ENCODE results near the gene NFKBIL1. TPM values are rescaled to one million over a fixed set of nuclear protein-coding genes. Genes with fewer than 3 reads are reported as not detected.

The NFKBIL1 gene
- total and polyA plus RNA-seq, 10 of the 15 experiments (the other 5 are each of a cell fraction or from before 2014, with no cell fraction given): 0.19 to 15.1 (median 7.0) TPM

- TF ChIP-seq MEF2A (IDR thresholded peaks at IDR 0.05; ENCODE audit: insufficient read depth, low read depth, low read length) (no peak; the same call in 1 of the 2 replicates), SRF (IDR thresholded peaks at IDR 0.05; ENCODE audit: low read depth in 2 of 2, low read length in 2 of 2) (peak in 1 of 2 experiments; percentile 73; a peak in 1 of 4 replicates), ZBTB11 (CRISPR knock-in tag; IDR thresholded peaks at IDR 0.05) (no peak; the same call in 1 of the 2 replicates), SUPT20H (IDR thresholded peaks at IDR 0.05; ENCODE audit: borderline replicate concordance, control insufficient read depth, low read depth, low read length) (no peak), KAT2A (conservative IDR thresholded peaks at IDR 0.05; ENCODE audit: control insufficient read depth, low read depth, low read length) (no peak; the same call in 1 of the 2 replicates), BCL11A (IDR thresholded peaks at IDR 0.05; ENCODE audit: low read depth, low read length) (no peak), MTA3 (IDR thresholded peaks at IDR 0.05; ENCODE audit: borderline replicate concordance, low read length) (no peak), EZH2 (IDR thresholded peaks at IDR 0.05; ENCODE audit: borderline replicate concordance, control insufficient read depth, low read depth, low read length) (no peak), TCF7 (IDR thresholded peaks at IDR 0.05; ENCODE audit: borderline replicate concordance) (no peak), RCOR1 (conservative IDR thresholded peaks at IDR 0.05; ENCODE audit: low read depth, low read length) (peak; percentile 55; the same call in 1 of the 2 replicates), RFX5 (IDR thresholded peaks at IDR 0.05; ENCODE audit: low read depth, low read length) (no peak), NRF1 (conservative IDR thresholded peaks at IDR 0.05; ENCODE audit: low read depth, low read length) (peak; percentile 79), RAD21 (IDR thresholded peaks at IDR 0.05; ENCODE audit: insufficient read depth, low read depth, low read length) (no peak), EED (IDR thresholded peaks at IDR 0.05; ENCODE audit: low read depth) (0 out of 2 replicates have a peak, but pooled peaks have one; percentile 24), YY1 (IDR thresholded peaks at IDR 0.05; ENCODE audit: low read depth, low read length) (peak; percentile 95), MAX (IDR thresholded peaks at IDR 0.05; ENCODE audit: low read depth, low read length) (peak; percentile 91), HCFC1 (IDR thresholded peaks at IDR 0.05; ENCODE audit: low read length) (0 out of 2 replicates have a peak, but pooled peaks have one; percentile 46), MYC (IDR thresholded peaks at IDR 0.05; ENCODE audit: insufficient read depth, insufficient read length, insufficient replicate concordance, low read length, severe bottlenecking) (peak; percentile 94), CEBPB (IDR thresholded peaks at IDR 0.05; ENCODE audit: borderline replicate concordance in 1 of 2, low read depth in 2 of 2, low read length in 2 of 2) (no peak), CHD4 (IDR thresholded peaks at IDR 0.05) (no peak), MTA2 (IDR thresholded peaks at IDR 0.05; ENCODE audit: low read depth) (peak; percentile 38; the same call in 1 of the 2 replicates), FOXM1 (IDR thresholded peaks at IDR 0.05; ENCODE audit: low read depth, low read length) (no peak; the same call in 1 of the 2 replicates), BRCA1 (IDR thresholded peaks at IDR 0.05; ENCODE audit: low read depth, low read length) (no peak)
- TF ChIP-seq, protein P1, sequence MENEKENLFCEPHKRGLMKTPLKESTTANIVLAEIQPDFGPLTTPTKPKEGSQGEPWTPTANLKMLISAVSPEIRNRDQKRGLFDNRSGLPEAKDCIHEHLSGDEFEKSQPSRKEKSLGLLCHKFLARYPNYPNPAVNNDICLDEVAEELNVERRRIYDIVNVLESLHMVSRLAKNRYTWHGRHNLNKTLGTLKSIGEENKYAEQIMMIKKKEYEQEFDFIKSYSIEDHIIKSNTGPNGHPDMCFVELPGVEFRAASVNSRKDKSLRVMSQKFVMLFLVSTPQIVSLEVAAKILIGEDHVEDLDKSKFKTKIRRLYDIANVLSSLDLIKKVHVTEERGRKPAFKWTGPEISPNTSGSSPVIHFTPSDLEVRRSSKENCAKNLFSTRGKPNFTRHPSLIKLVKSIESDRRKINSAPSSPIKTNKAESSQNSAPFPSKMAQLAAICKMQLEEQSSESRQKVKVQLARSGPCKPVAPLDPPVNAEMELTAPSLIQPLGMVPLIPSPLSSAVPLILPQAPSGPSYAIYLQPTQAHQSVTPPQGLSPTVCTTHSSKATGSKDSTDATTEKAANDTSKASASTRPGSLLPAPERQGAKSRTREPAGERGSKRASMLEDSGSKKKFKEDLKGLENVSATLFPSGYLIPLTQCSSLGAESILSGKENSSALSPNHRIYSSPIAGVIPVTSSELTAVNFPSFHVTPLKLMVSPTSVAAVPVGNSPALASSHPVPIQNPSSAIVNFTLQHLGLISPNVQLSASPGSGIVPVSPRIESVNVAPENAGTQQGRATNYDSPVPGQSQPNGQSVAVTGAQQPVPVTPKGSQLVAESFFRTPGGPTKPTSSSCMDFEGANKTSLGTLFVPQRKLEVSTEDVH (IDR thresholded peaks at IDR 0.05; ENCODE audit: low read depth, partially characterized antibody): peak; percentile 93
Measured at GRCh38 chr6:31541658-31542521, 5.5 kb upstream of the NFKBIL1 start, which contains the start of gene DDX39B (continued).
